HEK293 (cell line): ENCODE measurements around the gene CACNA1E.

ENCODE experiments used
- CTCF ChIA-PET: fragments of 350-600 bp; formaldehyde crosslinking; extraction: SDS; loops from one replicate; lab custom pipeline; 2021; ENCODE audit warnings: antibody characterized with exemption; lab: Yijun Ruan, JAX
- POLR2A ChIA-PET: fragments of 300-600 bp; formaldehyde crosslinking; extraction: SDS; loops from one replicate; lab custom pipeline; 2020; ENCODE audit warnings: antibody characterized with exemption, inconsistent platforms; lab: Yijun Ruan, JAX
- H3K27ac ChIP-seq: fragments of 200-500 bp; sonication (Bioruptor generic); 2 replicates; pipeline ENCODE4 v1.5.1; 2014; ENCODE audit warnings: low read depth, low read length, control low read depth, inconsistent platforms; ENCODE audit errors: extremely low read depth
- H3K36me3 ChIP-seq, 2 experiments: fragments of 200-500 bp in 1 of 2; sonication (Bioruptor generic) in 1 of 2; 1 replicate in 1 of 2; 2 replicates in 1 of 2; pipeline ENCODE4 v1.5.1; 2014 to 2017; ENCODE audit warnings: inconsistent platforms in 2 of 2, low read length in 2 of 2; ENCODE audit not compliant: control insufficient read depth in 2 of 2, insufficient read depth in 1 of 2
- H3K4me1 ChIP-seq: fragments of 200-500 bp; sonication (Bioruptor generic); 2 replicates; pipeline ENCODE4 v1.5.1; 2014; ENCODE audit warnings: mild to moderate bottlenecking, low read length, inconsistent platforms; ENCODE audit not compliant: control insufficient read depth, insufficient read depth
- H3K4me3 ChIP-seq: 2 replicates; pipeline ENCODE4 v1.5.1; 2011; ENCODE audit warnings: low read depth, mild to moderate bottlenecking, control low read depth, low read length, moderate library complexity
- H3K9me3 ChIP-seq: fragments of 200-500 bp; sonication (Bioruptor generic); 2 replicates; pipeline ENCODE4 v1.5.1; 2014; ENCODE audit warnings: low read depth, low read length, inconsistent platforms; ENCODE audit not compliant: control insufficient read depth, insufficient read depth
- BCL11B ChIP-seq: fragments of 450-650 bp; formaldehyde crosslinking; IDR thresholded peaks from 2 replicates; pipeline ENCODE4 v1.5.1; 2016; ENCODE audit warnings: low read depth, missing biosample characterization, missing genetic modification characterization
- CTCF ChIP-seq: fragments of 450-650 bp; formaldehyde crosslinking; IDR thresholded peaks from 2 replicates; pipeline ENCODE4 v1.5.1; 2016; ENCODE audit warnings: missing biosample characterization, missing genetic modification characterization
- IKZF3 ChIP-seq: fragments of 450-650 bp; IDR thresholded peaks from 2 replicates; pipeline ENCODE4 v1.5.0; 2018; ENCODE audit warnings: missing biosample characterization, mild to moderate bottlenecking, missing genetic modification characterization, moderate library complexity
- KLF17 ChIP-seq: fragments of 450-650 bp; formaldehyde crosslinking; IDR thresholded peaks from 2 replicates; pipeline ENCODE4 v1.5.1; 2016; ENCODE audit warnings: missing biosample characterization, missing genetic modification characterization
- OSR2 ChIP-seq: fragments of 450-650 bp; formaldehyde crosslinking; IDR thresholded peaks from 2 replicates; pipeline ENCODE4 v1.5.1; 2016; ENCODE audit warnings: missing biosample characterization, missing genetic modification characterization
- OVOL3 ChIP-seq: fragments of 450-650 bp; formaldehyde crosslinking; IDR thresholded peaks from 2 replicates; pipeline ENCODE4 v1.5.1; 2016; ENCODE audit warnings: missing biosample characterization, missing genetic modification characterization
- ZBTB7A ChIP-seq: fragments of 450-650 bp; formaldehyde crosslinking; IDR thresholded peaks from 2 replicates; pipeline ENCODE4 v1.5.1; 2016; ENCODE audit warnings: low read depth, missing biosample characterization, missing genetic modification characterization
- ZEB2 ChIP-seq: fragments of 450-650 bp; formaldehyde crosslinking; IDR thresholded peaks from 2 replicates; pipeline ENCODE4 v1.5.1; 2016; ENCODE audit warnings: missing biosample characterization, missing genetic modification characterization
- ZFP37 ChIP-seq: fragments of 450-650 bp; formaldehyde crosslinking; IDR thresholded peaks from 2 replicates; pipeline ENCODE4 v1.5.1; 2016; ENCODE audit warnings: missing biosample characterization, missing genetic modification characterization
- ZNF112 ChIP-seq: fragments of 450-650 bp; formaldehyde crosslinking; IDR thresholded peaks from 2 replicates; pipeline ENCODE4 v1.5.0; 2017; ENCODE audit warnings: missing biosample characterization, missing genetic modification characterization
- ZNF146 ChIP-seq: fragments of 450-650 bp; formaldehyde crosslinking; IDR thresholded peaks from 2 replicates; pipeline ENCODE4 v1.5.1; 2016; ENCODE audit warnings: missing biosample characterization, missing genetic modification characterization
- ZNF16 ChIP-seq: fragments of 450-650 bp; formaldehyde crosslinking; IDR thresholded peaks from 2 replicates; pipeline ENCODE4 v1.5.1; 2016; ENCODE audit warnings: low read depth, missing biosample characterization, missing genetic modification characterization
- ZNF174 ChIP-seq: fragments of 450-650 bp; formaldehyde crosslinking; IDR thresholded peaks from 2 replicates; pipeline ENCODE4 v1.5.0; 2017; ENCODE audit warnings: missing biosample characterization, mild to moderate bottlenecking, missing genetic modification characterization
- ZNF19 ChIP-seq: fragments of 450-650 bp; formaldehyde crosslinking; IDR thresholded peaks from 2 replicates; pipeline ENCODE4; 2016; ENCODE audit warnings: missing biosample characterization, missing genetic modification characterization, low read depth
- ZNF2 ChIP-seq: fragments of 450-650 bp; formaldehyde crosslinking; IDR thresholded peaks from 2 replicates; pipeline ENCODE4 v1.5.1; 2016; ENCODE audit warnings: missing biosample characterization, missing genetic modification characterization
- ZNF423 ChIP-seq: fragments of 450-650 bp; formaldehyde crosslinking; IDR thresholded peaks from 2 replicates; pipeline ENCODE4 v1.5.1; 2016; ENCODE audit warnings: missing biosample characterization, missing genetic modification characterization
- ZNF449 ChIP-seq: fragments of 450-650 bp; formaldehyde crosslinking; IDR thresholded peaks from 2 replicates; pipeline ENCODE4 v1.5.1; 2017; ENCODE audit warnings: missing biosample characterization, mild to moderate bottlenecking, missing genetic modification characterization, moderate library complexity
- ZNF544 ChIP-seq: fragments of 450-650 bp; formaldehyde crosslinking; IDR thresholded peaks from 2 replicates; pipeline ENCODE4 v1.5.0; 2017; ENCODE audit warnings: missing biosample characterization, missing genetic modification characterization
- ZNF561 ChIP-seq: fragments of 450-650 bp; IDR thresholded peaks from 2 replicates; pipeline ENCODE4 v1.5.1; 2018; ENCODE audit warnings: missing biosample characterization, missing genetic modification characterization, borderline replicate concordance
- ZNF623 ChIP-seq: fragments of 450-650 bp; formaldehyde crosslinking; IDR thresholded peaks from 2 replicates; pipeline ENCODE4 v1.5.1; 2016; ENCODE audit warnings: missing biosample characterization, missing genetic modification characterization
- ZNF645 ChIP-seq: fragments of 450-650 bp; formaldehyde crosslinking; IDR thresholded peaks from 2 replicates; pipeline ENCODE4; 2016; ENCODE audit warnings: missing biosample characterization, missing genetic modification characterization
- ZNF837 ChIP-seq: fragments of 450-650 bp; formaldehyde crosslinking; IDR thresholded peaks from 2 replicates; pipeline ENCODE4 v1.5.1; 2016; ENCODE audit warnings: missing biosample characterization, missing genetic modification characterization
- ZSCAN30 ChIP-seq: fragments of 450-650 bp; IDR thresholded peaks from 2 replicates; pipeline ENCODE4 v1.5.1; 2018; ENCODE audit warnings: missing biosample characterization, mild to moderate bottlenecking, missing genetic modification characterization, moderate library complexity
- TF ChIP-seq, protein P1 (sequence below): fragments of 450-650 bp; formaldehyde crosslinking; IDR thresholded peaks from 2 replicates; pipeline ENCODE4 v1.5.1; 2016; ENCODE audit warnings: missing biosample characterization, missing genetic modification characterization, low read depth
- TF ChIP-seq, protein P2 (sequence below): fragments of 450-650 bp; formaldehyde crosslinking; IDR thresholded peaks from 2 replicates; pipeline ENCODE4 v1.5.0; 2017; ENCODE audit warnings: missing biosample characterization, missing genetic modification characterization, borderline replicate concordance
- TF ChIP-seq, protein P3 (sequence below): fragments of 450-650 bp; formaldehyde crosslinking; IDR thresholded peaks from 2 replicates; pipeline ENCODE4 v1.5.1; 2017; ENCODE audit warnings: missing biosample characterization, missing genetic modification characterization

Gene CACNA1E

DNA sequence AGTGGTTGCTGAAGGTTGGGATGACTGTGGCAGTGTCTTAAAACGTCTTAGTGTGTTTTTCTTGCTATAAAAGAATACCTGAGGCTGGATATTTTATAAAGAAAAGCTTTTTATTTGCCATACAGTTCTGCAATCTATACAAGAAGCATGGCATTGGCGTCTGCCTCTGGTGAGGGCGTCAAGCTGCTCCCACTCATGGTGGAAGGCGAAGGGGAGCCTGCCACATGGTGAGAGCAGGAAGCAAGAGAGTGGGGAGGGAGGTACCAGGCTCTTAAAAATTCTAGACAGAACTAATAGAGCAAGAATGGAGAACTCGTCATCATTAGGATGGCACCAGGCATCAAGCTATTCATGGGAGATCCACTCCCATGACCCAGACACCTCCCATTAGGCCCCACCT, 140.5 kb downstream of the CACNA1E start:
- CTCF ChIA-PET = no interaction called here
- H3K4me1 ChIP-seq = no peaks in the 10 kb centered on the region
- TF ChIP-seq ZNF174 = no peak
- no peak for TF ChIP-seq ZBTB7A (tag by site-specific recombination)
- TF ChIP-seq ZNF112 (tag by site-specific recombination) = no peak
- no peak for TF ChIP-seq IKZF3
- TF ChIP-seq, protein P1, sequence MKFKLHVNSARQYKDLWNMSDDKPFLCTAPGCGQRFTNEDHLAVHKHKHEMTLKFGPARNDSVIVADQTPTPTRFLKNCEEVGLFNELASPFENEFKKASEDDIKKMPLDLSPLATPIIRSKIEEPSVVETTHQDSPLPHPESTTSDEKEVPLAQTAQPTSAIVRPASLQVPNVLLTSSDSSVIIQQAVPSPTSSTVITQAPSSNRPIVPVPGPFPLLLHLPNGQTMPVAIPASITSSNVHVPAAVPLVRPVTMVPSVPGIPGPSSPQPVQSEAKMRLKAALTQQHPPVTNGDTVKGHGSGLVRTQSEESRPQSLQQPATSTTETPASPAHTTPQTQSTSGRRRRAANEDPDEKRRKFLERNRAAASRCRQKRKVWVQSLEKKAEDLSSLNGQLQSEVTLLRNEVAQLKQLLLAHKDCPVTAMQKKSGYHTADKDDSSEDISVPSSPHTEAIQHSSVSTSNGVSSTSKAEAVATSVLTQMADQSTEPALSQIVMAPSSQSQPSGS (tag by site-specific recombination) = no peak
- no peak for TF ChIP-seq ZNF837 (tag by site-specific recombination)
- TF ChIP-seq, protein P2, sequence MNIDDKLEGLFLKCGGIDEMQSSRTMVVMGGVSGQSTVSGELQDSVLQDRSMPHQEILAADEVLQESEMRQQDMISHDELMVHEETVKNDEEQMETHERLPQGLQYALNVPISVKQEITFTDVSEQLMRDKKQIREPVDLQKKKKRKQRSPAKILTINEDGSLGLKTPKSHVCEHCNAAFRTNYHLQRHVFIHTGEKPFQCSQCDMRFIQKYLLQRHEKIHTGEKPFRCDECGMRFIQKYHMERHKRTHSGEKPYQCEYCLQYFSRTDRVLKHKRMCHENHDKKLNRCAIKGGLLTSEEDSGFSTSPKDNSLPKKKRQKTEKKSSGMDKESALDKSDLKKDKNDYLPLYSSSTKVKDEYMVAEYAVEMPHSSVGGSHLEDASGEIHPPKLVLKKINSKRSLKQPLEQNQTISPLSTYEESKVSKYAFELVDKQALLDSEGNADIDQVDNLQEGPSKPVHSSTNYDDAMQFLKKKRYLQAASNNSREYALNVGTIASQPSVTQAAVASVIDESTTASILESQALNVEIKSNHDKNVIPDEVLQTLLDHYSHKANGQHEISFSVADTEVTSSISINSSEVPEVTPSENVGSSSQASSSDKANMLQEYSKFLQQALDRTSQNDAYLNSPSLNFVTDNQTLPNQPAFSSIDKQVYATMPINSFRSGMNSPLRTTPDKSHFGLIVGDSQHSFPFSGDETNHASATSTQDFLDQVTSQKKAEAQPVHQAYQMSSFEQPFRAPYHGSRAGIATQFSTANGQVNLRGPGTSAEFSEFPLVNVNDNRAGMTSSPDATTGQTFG (tag by site-specific recombination) = no peak
- no peak for TF ChIP-seq ZNF645
- no peak for TF ChIP-seq ZSCAN30 (tag by site-specific recombination)
- no peak for TF ChIP-seq KLF17
- TF ChIP-seq ZNF16 (tag by site-specific recombination) = no peak
- no peak for TF ChIP-seq ZNF423 (tag by site-specific recombination)
- TF ChIP-seq ZNF544 (tag by site-specific recombination) = no peak
- TF ChIP-seq OSR2 (tag by site-specific recombination) = no peak
- no peak for TF ChIP-seq ZNF19 (tag by site-specific recombination)
- no peak for TF ChIP-seq CTCF (tag by site-specific recombination)
- TF ChIP-seq ZNF2 (tag by site-specific recombination) = no peak
- H3K36me3 ChIP-seq = no peaks in the 10 kb centered on the region
- POLR2A ChIA-PET = no interaction called here
- no peaks in the 10 kb centered on the region for H3K9me3 ChIP-seq
- no peak overlapping the region for H3K4me3 ChIP-seq
- no peak overlapping the region for H3K27ac ChIP-seq

GRCh38 chr1:181626279-181626938, 143.1 kb downstream of the CACNA1E start:
- Histone ChIP-seq H3K4me1 (no peaks in the 10 kb centered on the region), H3K27ac (no peak overlapping the region), H3K9me3 (no peaks in the 10 kb centered on the region), H3K4me3 (no peak overlapping the region), H3K36me3 (no peaks in the 10 kb centered on the region)
- POLR2A ChIA-PET = no interaction called here
- CTCF ChIA-PET = no interaction called here
- TF ChIP-seq OVOL3 = no peak
- TF ChIP-seq ZNF449 (tag by site-specific recombination) = no peak
- no peak for TF ChIP-seq BCL11B
- TF ChIP-seq ZNF146 (tag by site-specific recombination) = no peak
- TF ChIP-seq ZFP37 (tag by site-specific recombination) = no peak
- TF ChIP-seq, protein P3, sequence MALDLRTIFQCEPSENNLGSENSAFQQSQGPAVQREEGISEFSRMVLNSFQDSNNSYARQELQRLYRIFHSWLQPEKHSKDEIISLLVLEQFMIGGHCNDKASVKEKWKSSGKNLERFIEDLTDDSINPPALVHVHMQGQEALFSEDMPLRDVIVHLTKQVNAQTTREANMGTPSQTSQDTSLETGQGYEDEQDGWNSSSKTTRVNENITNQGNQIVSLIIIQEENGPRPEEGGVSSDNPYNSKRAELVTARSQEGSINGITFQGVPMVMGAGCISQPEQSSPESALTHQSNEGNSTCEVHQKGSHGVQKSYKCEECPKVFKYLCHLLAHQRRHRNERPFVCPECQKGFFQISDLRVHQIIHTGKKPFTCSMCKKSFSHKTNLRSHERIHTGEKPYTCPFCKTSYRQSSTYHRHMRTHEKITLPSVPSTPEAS (tag by site-specific recombination) = no peak
- no peak for TF ChIP-seq ZNF19 (tag by site-specific recombination)
- TF ChIP-seq ZNF561 (tag by site-specific recombination) = no peak
- no peak for TF ChIP-seq ZNF623
- no peak for TF ChIP-seq ZSCAN30 (tag by site-specific recombination)
- TF ChIP-seq ZEB2 = no peak
